PFSK-1 (cell line): ENCODE results near the gene OLFM2.

Experiments
- FOXP2 ChIP-seq: optimal IDR thresholded peaks from 2 replicates; pipeline ENCODE3; 2011; ENCODE audit warnings: borderline replicate concordance, control low read depth, inconsistent platforms; ENCODE audit not compliant: insufficient read depth; ENCODE audit errors: extremely low read length, extremely low read depth
- POLR2AphosphoS5 ChIP-seq: IDR thresholded peaks from 2 replicates; pipeline ENCODE4 v1.6.1; 2012; ENCODE audit warnings: low read depth, mild to moderate bottlenecking, control low read depth, low read length, moderate library complexity
- SIN3A ChIP-seq: IDR thresholded peaks from 2 replicates; pipeline ENCODE4 v1.6.1; 2012; ENCODE audit warnings: mild to moderate bottlenecking, low read length, moderate library complexity, borderline replicate concordance; ENCODE audit not compliant: insufficient read depth
- TAF1 ChIP-seq: IDR thresholded peaks from 2 replicates; pipeline ENCODE4 v1.6.1; 2012; ENCODE audit warnings: low read length, control low read depth, borderline replicate concordance; ENCODE audit not compliant: insufficient read depth
- TF ChIP-seq, protein P1 (sequence below), 2 experiments: IDR thresholded peaks; 2 replicates each; pipeline versions ENCODE4 v1.6.1 to v1.8.0; 2011 to 2012; ENCODE audit warnings: low read depth in 2 of 2, low read length in 2 of 2, control low read depth in 1 of 2, inconsistent platforms in 1 of 2, mild to moderate bottlenecking in 1 of 2, moderate library complexity in 1 of 2; ENCODE audit not compliant: insufficient read depth in 1 of 2

Gene OLFM2

DNA sequence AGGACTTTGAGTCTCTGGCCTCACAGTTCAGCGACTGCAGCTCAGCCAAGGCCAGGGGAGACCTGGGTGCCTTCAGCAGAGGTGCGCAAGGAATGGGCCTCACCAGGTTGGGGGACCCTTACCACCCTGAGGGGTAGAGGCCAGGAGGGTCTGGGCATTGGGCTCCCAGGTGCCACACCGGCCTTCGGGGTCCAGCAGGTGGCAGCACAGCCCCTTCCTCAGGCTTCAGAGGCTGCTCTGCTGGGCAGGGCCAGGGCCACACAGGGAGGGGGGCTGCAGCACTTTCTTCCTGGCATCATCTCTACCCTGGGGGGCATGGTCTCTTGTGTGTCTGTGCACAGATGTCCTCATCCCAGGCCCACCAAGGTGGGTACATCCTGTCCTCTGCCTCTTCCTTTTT lies 88.3 kb downstream of the OLFM2 start:
- TF ChIP-seq, protein P1, sequence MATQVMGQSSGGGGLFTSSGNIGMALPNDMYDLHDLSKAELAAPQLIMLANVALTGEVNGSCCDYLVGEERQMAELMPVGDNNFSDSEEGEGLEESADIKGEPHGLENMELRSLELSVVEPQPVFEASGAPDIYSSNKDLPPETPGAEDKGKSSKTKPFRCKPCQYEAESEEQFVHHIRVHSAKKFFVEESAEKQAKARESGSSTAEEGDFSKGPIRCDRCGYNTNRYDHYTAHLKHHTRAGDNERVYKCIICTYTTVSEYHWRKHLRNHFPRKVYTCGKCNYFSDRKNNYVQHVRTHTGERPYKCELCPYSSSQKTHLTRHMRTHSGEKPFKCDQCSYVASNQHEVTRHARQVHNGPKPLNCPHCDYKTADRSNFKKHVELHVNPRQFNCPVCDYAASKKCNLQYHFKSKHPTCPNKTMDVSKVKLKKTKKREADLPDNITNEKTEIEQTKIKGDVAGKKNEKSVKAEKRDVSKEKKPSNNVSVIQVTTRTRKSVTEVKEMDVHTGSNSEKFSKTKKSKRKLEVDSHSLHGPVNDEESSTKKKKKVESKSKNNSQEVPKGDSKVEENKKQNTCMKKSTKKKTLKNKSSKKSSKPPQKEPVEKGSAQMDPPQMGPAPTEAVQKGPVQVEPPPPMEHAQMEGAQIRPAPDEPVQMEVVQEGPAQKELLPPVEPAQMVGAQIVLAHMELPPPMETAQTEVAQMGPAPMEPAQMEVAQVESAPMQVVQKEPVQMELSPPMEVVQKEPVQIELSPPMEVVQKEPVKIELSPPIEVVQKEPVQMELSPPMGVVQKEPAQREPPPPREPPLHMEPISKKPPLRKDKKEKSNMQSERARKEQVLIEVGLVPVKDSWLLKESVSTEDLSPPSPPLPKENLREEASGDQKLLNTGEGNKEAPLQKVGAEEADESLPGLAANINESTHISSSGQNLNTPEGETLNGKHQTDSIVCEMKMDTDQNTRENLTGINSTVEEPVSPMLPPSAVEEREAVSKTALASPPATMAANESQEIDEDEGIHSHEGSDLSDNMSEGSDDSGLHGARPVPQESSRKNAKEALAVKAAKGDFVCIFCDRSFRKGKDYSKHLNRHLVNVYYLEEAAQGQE (IDR thresholded peaks at IDR 0.05; ENCODE audit: insufficient read depth in 1 of 2, low read depth in 2 of 2, low read length in 2 of 2) = no peak
- TF ChIP-seq SIN3A = no peak
- no peak for TF ChIP-seq FOXP2
- TF ChIP-seq TAF1 = no peak
- no peak for TF ChIP-seq POLR2AphosphoS5

DNA sequence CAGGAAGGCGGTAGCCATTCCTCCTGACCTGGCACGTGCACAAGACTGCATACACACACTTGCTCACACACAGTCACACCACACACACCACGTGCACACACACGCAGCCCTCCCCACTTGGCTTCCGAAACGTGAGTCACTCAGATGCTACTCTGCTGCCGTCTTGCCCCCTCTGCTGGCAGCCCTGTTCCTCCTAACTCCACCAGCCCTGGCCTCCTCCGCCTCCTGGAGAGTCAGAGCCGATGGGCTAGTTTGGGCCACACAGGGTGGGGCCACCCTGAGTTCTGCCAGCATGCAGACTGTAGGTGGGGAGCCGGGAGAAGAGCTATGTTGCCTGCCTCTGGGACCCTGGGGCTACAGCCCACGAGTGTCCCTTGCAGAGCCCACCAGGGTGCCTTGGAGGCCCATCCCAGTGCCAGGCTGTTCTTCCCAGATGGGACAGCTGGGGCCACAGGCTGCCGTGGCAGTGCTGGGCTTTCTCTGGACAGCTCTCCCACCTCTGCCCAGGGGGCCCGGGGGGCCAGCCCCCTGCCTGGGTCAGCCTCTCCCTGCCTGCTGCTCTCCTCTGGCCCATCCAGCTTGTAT lies 89.1 kb downstream of the OLFM2 start:
- TF ChIP-seq FOXP2 = peak; percentile 99
- TF ChIP-seq, protein P1 (IDR thresholded peaks at IDR 0.05; ENCODE audit: insufficient read depth in 1 of 2, low read depth in 2 of 2, low read length in 2 of 2) = no peak
- no peak for TF ChIP-seq SIN3A

DNA sequence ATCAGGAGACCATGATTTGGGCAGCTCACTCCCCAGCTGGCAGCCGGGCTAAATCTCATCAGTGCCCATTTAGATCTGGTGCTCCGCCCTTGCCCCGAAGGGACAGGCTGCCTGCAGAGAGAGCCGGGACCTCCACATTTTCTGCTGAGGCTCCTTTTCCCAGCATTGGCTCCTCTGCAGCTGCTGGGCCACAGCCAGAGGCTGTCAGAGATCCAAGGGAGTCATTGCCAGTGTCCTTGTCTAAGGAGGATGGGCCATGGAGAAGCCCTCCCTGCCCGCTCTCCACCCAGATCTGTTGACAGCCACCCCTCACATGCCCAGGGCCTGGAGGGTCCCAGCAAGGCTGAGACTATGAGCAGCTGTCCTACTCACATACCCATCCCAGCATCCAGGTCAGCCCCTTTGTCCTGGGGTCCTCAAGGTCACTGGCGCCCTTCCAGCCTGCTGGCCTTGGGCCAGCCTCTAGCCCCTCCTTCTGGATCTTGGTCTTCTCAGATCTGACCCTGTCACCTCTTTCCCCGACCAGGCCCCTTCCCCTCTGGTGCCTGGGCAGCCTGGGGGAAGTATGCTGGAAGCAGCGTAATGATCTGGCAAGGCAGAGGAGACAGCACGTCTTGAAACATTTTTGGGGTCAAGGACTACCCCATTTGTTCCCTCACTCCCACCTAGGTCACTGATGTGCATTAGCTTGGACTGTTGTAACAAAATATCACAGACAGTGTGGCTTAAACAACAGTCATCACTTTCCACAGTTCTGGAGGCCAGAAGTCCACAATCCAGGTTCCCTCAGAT lies 93.3 kb downstream of the OLFM2 start:
- TF ChIP-seq POLR2AphosphoS5 (no peak), TAF1 (no peak), SIN3A (no peak), FOXP2 (no peak)
- TF ChIP-seq, protein P1 (IDR thresholded peaks at IDR 0.05; ENCODE audit: insufficient read depth in 1 of 2, low read depth in 2 of 2, low read length in 2 of 2) = no peak

DNA sequence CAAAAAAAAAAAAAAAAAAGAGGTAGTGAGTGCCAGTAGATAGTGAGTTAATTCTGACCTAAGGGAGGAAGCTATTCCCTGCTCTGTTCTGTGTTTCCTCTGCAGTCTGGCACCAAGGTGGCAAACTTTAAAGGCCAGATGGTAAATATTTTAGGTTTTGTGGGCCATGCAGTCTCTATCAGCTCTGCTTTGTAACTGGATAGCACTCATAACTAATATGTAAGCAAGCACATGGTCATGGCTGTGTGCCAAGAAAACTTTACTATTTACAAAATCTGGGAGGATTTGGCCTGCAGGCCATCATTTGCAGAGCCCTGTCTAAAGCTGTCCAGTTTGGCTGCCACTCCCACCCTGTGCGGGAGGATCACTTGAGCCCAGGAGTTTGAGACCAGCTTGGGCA lies 96.9 kb downstream of the OLFM2 start:
- no peak for TF ChIP-seq TAF1
- TF ChIP-seq, protein P1 (IDR thresholded peaks at IDR 0.05; ENCODE audit: insufficient read depth in 1 of 2, low read depth in 2 of 2, low read length in 2 of 2) = no peak
- TF ChIP-seq POLR2AphosphoS5 = no peak
- no peak for TF ChIP-seq SIN3A
- no peak for TF ChIP-seq FOXP2
